Neutrophil (primary cell): ENCODE measurements around the gene P3H3.

Source experiments
- H3K27ac ChIP-seq: fragments of 200-600 bp; sonication (generic); 2 replicates; pipeline ENCODE4 v1.5.1; 2016; ENCODE audit warnings: mild to moderate bottlenecking, moderate library complexity
- H3K27me3 ChIP-seq: fragments of 200-600 bp; sonication (generic); 2 replicates; pipeline ENCODE4 v1.6.0; 2016; ENCODE audit warnings: mild to moderate bottlenecking
- H3K36me3 ChIP-seq: fragments of 200-600 bp; sonication (generic); 2 replicates; pipeline ENCODE4 v1.5.1; 2017
- H3K4me1 ChIP-seq, 2 experiments: fragments of 200-600 bp in 1 of 2; sonication (generic) in 1 of 2; 1 replicate in 1 of 2; 2 replicates in 1 of 2; pipeline versions ENCODE4 v1.5.1 to v1.6.1; 2013 to 2016; ENCODE audit warnings: low read depth in 1 of 2, low read length in 1 of 2, mild to moderate bottlenecking in 1 of 2, moderate library complexity in 1 of 2; ENCODE audit not compliant: control insufficient read depth in 1 of 2, insufficient read depth in 1 of 2
- H3K4me3 ChIP-seq, 2 experiments: fragments of 200-600 bp in 1 of 2; sonication (generic) in 1 of 2; 1 replicate in 1 of 2; 2 replicates in 1 of 2; pipeline ENCODE4 v1.5.1; 2013 to 2016; ENCODE audit warnings: low read depth in 1 of 2, low read length in 1 of 2, mild to moderate bottlenecking in 1 of 2, moderate library complexity in 1 of 2
- H3K9me3 ChIP-seq: fragments of 200-600 bp; sonication (generic); 2 replicates; pipeline ENCODE4 v1.5.1; 2016
- CTCF ChIP-seq: fragments of 200-600 bp; sonication (generic); IDR thresholded peaks from 2 replicates; pipeline ENCODE4 v1.5.1; 2016; ENCODE audit warnings: antibody characterized with exemption

P3H3 gene

GRCh38 chr12:6782850-6783566, 45.2 kb upstream of the P3H3 start:
- Histone ChIP-seq H3K27ac (no peak overlapping the region), H3K36me3 (no peaks in the 10 kb centered on the region), H3K4me1 (peaks cover 30 to 33% of the 10 kb centered on the region in 2 experiments), H3K4me3 (no peak overlapping the region), H3K27me3 (peaks cover 8% of the 10 kb centered on the region), H3K9me3 (no peaks in the 10 kb centered on the region)
- TF ChIP-seq CTCF, result no peak

GRCh38 chr12:6783828-6784227, 44.4 kb upstream of the P3H3 start:
- Histone ChIP-seq H3K36me3 (no peaks in the 10 kb centered on the region), H3K9me3 (no peaks in the 10 kb centered on the region), H3K4me1 (peaks cover 22 to 25% of the 10 kb centered on the region in 2 experiments), H3K4me3 (no peak overlapping the region), H3K27me3 (no peaks in the 10 kb centered on the region), H3K27ac (peak overlapping the region; percentile 77)
- no peak for TF ChIP-seq CTCF

- no peaks in the 10 kb centered on the region for H3K36me3 ChIP-seq
- H3K4me1 ChIP-seq, result peaks cover 23 to 25% of the 10 kb centered on the region in 2 experiments
- peak overlapping the region; percentile 77 for H3K27ac ChIP-seq
- TF ChIP-seq CTCF, result no peak
- H3K4me3 ChIP-seq, result no peak overlapping the region
- no peaks in the 10 kb centered on the region for H3K9me3 ChIP-seq
- no peaks in the 10 kb centered on the region for H3K27me3 ChIP-seq
Observed at GRCh38 chr12:6784296-6784695, 43.9 kb upstream of the P3H3 start.

GRCh38 chr12:6784761-6785160, 43.4 kb upstream of the P3H3 start:
- Histone ChIP-seq H3K27me3 (no peaks in the 10 kb centered on the region), H3K27ac (peak overlapping the region; percentile 77), H3K4me1 (peaks cover 27 to 30% of the 10 kb centered on the region in 2 experiments), H3K4me3 (no peak overlapping the region), H3K9me3 (no peaks in the 10 kb centered on the region), H3K36me3 (no peaks in the 10 kb centered on the region)
- no peak for TF ChIP-seq CTCF

- Histone ChIP-seq H3K4me1 (peaks cover 28 to 34% of the 10 kb centered on the region in 2 experiments), H3K9me3 (no peaks in the 10 kb centered on the region), H3K27ac (no peak overlapping the region), H3K27me3 (no peaks in the 10 kb centered on the region), H3K4me3 (no peak overlapping the region), H3K36me3 (no peaks in the 10 kb centered on the region)
- no peak for TF ChIP-seq CTCF
Observed at GRCh38 chr12:6786416-6787094, 41.7 kb upstream of the P3H3 start.
